ENCODE data around the gene PIGR. TPM values are rescaled to one million over a fixed set of nuclear protein-coding genes. Genes with fewer than 3 reads are reported as not detected.

PIGR gene
- total RNA-seq, 1 experiment from 2014 or later: not detected

DNA sequence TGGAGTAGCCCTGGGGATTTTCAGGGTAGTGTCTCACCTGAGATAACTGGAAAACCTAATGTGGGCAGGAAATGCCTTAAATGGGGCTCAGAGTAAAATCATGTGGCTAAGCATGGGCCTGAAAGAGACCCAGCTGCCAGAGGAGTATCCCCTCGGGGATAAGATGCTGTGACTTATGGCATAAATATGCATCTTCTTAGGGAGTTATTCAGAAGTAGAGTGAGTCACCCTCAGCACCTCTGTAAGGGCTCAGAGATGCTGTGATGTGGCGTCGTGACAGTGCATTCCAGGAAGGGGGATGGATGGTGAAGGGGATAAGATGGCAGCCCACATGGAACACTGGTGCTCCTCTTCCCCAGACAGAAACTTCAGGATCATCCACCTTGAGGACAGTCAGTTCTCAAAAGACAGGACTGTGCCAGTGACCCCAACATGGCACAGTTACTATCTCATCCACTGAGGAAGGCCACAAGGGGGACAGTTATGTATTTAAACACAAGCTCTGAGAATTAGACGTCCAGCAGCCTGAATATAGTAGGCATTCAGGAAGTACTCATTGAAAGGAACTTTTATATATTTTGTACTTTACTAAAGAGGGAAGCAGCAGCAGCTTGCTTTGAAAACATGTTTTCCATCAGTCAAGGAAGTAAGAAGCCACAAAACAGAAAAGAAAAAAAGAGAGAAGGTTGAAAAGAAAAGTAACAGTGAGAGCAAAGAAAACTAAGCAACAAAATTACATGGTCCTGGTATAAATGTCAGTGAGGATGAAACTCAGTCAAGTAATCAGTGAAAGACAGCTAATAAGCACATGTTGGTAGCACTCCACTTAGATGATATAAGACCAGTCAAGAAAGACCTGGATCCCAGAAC is 40.7 kb downstream of the PIGR start:
- Histone ChIP-seq H2AK5ac (ENCODE audit: insufficient read length, low read length) (no peak overlapping the region), H3K4me1 (ENCODE audit: insufficient read depth, low read length) (0 out of 2 replicates have a peak, but pooled peaks cover 3% of the 10 kb centered on the region), H2BK15ac (ENCODE audit: low read depth, low read length) (no peak overlapping the region), H3K27me3 (ENCODE audit: insufficient read depth, low read length) (peaks cover 11% of the 10 kb centered on the region; the same call in 1 of the 2 replicates), H3K14ac (ENCODE audit: insufficient read depth, low read length) (no peak overlapping the region), H3K18ac (ENCODE audit: insufficient read length, low read depth, low read length) (no peak overlapping the region), H4K91ac (ENCODE audit: insufficient read length, low read depth, low read length) (no peak overlapping the region), H3K9ac (ENCODE audit: extremely low read depth, insufficient read length, low read length) (no peak overlapping the region), H3K27ac (ENCODE audit: insufficient read length, low read depth, low read length) (no peak overlapping the region), H3K9me3 (ENCODE audit: control insufficient read depth, low read depth, low read length) (no peaks in the 10 kb centered on the region), H4K8ac (replicated peaks; ENCODE audit: insufficient read length, low read depth, low read length) (no peak overlapping the region), H3K4me2 (ENCODE audit: insufficient read depth, insufficient read length, low read length) (no peak overlapping the region), H3K4ac (ENCODE audit: low read depth, low read length) (no peak overlapping the region), H2BK20ac (ENCODE audit: low read depth, low read length, poor library complexity, severe bottlenecking) (no peak overlapping the region), H2BK5ac (ENCODE audit: insufficient read length, low read length) (no peak overlapping the region), H3K23me2 (ENCODE audit: insufficient read length, low read depth, low read length, poor library complexity, severe bottlenecking) (peaks cover 6% of the 10 kb centered on the region), H3K23ac (ENCODE audit: insufficient read length, low read depth, low read length) (no peak overlapping the region), H3K79me1 (ENCODE audit: insufficient read depth, low read depth, low read length, poor library complexity, severe bottlenecking) (no peaks in the 10 kb centered on the region), H4K5ac (ENCODE audit: insufficient read length, low read depth, low read length) (no peak overlapping the region), H2BK120ac (ENCODE audit: low read depth, low read length, poor library complexity, severe bottlenecking) (no peak overlapping the region), H3K79me2 (ENCODE audit: insufficient read depth, low read length) (no peaks in the 10 kb centered on the region), H2BK12ac (ENCODE audit: insufficient read length, low read depth, low read length) (no peak overlapping the region), H2AFZ (ENCODE audit: low read length) (no peak overlapping the region), H4K20me1 (ENCODE audit: control insufficient read depth, insufficient read depth, insufficient read length) (no peaks in the 10 kb centered on the region), H3K56ac (ENCODE audit: insufficient read length, low read depth, low read length) (no peak overlapping the region), H3T11ph (ENCODE audit: low read length) (no peak overlapping the region)
- no peak for DNase-seq
- TF ChIP-seq, protein P1, sequence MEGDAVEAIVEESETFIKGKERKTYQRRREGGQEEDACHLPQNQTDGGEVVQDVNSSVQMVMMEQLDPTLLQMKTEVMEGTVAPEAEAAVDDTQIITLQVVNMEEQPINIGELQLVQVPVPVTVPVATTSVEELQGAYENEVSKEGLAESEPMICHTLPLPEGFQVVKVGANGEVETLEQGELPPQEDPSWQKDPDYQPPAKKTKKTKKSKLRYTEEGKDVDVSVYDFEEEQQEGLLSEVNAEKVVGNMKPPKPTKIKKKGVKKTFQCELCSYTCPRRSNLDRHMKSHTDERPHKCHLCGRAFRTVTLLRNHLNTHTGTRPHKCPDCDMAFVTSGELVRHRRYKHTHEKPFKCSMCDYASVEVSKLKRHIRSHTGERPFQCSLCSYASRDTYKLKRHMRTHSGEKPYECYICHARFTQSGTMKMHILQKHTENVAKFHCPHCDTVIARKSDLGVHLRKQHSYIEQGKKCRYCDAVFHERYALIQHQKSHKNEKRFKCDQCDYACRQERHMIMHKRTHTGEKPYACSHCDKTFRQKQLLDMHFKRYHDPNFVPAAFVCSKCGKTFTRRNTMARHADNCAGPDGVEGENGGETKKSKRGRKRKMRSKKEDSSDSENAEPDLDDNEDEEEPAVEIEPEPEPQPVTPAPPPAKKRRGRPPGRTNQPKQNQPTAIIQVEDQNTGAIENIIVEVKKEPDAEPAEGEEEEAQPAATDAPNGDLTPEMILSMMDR (conservative IDR thresholded peaks at IDR 0.05): no peak
- Mint-ChIP-seq H3K27ac (no peak overlapping the region), H3K27me3 (ENCODE audit: low read depth) (peaks cover 54% of the 10 kb centered on the region), H3K9me3 (no peaks in the 10 kb centered on the region; a peak in 1 of 5 replicates), H3K4me1 (peaks cover 5 to 20% of the 10 kb centered on the region in 2 experiments), H3K36me3 (ENCODE audit: insufficient read depth in 1 of 3, low read depth in 3 of 3) (no peaks in the 10 kb centered on the region; a peak in 1 of 7 replicates), H3K4me3 (no peak overlapping the region)
- WGBS (ENCODE audit: extremely low coverage, insufficient read length, low lambda C conversion rate): no CpG with 5 or more reads among the region's 4 CpGs

All from H9 (cell line).